Activated CD8-positive, alpha-beta T cell treated with anti-CD3 and anti-CD28 coated beads for 36 hours (primary cell): ENCODE data around the gene TGM1. TPM values are rescaled to one million over a fixed set of nuclear protein-coding genes. Genes with fewer than 3 reads are reported as not detected.
A peak's percentile ranks its signal among the peaks of the same experiment; 100 is the strongest.

Source experiments
- ATAC-seq: fragments of 200-7000 bp; cut with Tn5 transposase; one replicate; pipeline ENCODE4 v1.10.0; 2021; ENCODE audit warnings: mild to moderate bottlenecking, moderate library complexity
- CTCF ChIA-PET: fragments of 350-600 bp; sonication (Branson Sonifier 250); formaldehyde crosslinking; loops from one replicate; lab custom pipeline; 2021; ENCODE audit warnings: antibody characterized with exemption; lab: Charles Lee
- POLR2A ChIA-PET: fragments of 350-600 bp; sonication (Branson Sonifier 250); formaldehyde crosslinking; loops from one replicate; lab custom pipeline; 2021; ENCODE audit warnings: antibody characterized with exemption; lab: Charles Lee
- DNase-seq: peaks from one replicate; pipeline ENCODE4 v3.0.0-alpha.2; 2020
- H3K27ac Mint-ChIP-seq: one replicate; pipeline ENCODE4 v1.8.0; 2021; ENCODE audit warnings: mild to moderate bottlenecking, mixed read lengths
- H3K27me3 Mint-ChIP-seq: one replicate; pipeline ENCODE4 v1.8.0; 2021; ENCODE audit warnings: mixed read lengths
- H3K36me3 Mint-ChIP-seq: one replicate; pipeline ENCODE4 v1.8.0; 2021; ENCODE audit warnings: low read depth, mixed read lengths
- H3K4me1 Mint-ChIP-seq: one replicate; pipeline ENCODE4 v1.8.0; 2021; ENCODE audit warnings: low read depth, mixed read lengths
- H3K4me3 Mint-ChIP-seq: one replicate; pipeline ENCODE4 v1.8.0; 2021; ENCODE audit warnings: mild to moderate bottlenecking, moderate library complexity, mixed read lengths
- H3K9me3 Mint-ChIP-seq: one replicate; pipeline ENCODE4 v1.8.0; 2021; ENCODE audit warnings: mixed read lengths
- intact Hi-C: fragments of 100-400 bp; cut with micrococcal nuclease; formaldehyde crosslinking; loops from one replicate; pipeline ENCODE4 v1.10.0; 2022
- total RNA-seq, 2 experiments: library from RNA; stranded (reverse); gene quantifications; one replicate each; pipeline ENCODE4 v1.2.3, GENCODE V29; 2021
- TF ChIP-seq, protein P1 (sequence below): fragments of 200-600 bp; IDR thresholded peaks from one replicate; pipeline ENCODE4 v1.8.0; 2022; ENCODE audit warnings: antibody characterized with exemption, mild to moderate bottlenecking

The TGM1 gene
- total RNA-seq, 2 experiments from 2014 or later: 3.0 to 3.1 TPM

DNA sequence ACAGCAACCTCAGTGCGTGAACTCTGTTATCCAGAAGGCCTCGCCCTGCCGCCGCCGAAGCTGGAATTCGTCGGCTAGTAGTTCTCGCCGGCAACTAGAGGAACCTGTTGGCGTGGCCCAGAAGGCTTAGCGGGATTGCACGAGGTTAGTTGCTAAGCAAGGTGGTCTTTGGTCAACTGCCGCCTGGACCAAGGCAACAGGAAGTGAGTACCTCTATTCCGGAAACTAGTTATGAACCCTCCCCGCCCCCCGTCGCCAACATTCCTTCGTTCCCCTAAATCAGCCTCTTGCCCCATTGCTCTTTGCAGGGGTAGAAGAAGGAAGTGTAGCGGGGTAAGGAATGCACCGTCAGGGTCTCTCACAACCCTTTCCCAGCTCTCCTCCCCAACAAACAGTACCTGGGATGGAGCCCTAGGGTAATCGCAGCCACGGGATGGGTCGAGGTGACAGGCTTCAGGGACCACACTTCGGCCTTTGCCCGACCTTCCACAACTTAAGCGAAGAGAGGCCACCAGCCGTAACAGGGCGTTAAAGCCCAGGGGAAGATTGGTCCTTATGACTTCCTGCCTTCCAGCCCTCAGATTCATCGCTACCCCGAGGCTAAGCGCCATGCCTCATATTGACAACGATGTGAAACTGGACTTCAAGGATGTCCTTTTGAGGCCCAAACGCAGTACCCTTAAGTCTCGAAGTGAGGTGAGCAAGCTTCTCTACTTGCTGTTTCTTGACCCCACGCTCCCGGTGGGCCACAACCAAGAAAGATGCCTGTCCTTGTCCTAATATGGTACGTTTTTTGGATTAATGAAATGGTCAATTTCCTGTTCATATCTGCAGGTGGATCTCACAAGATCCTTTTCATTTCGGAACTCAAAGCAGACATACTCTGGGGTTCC, 30.1 kb downstream of the TGM1 start, which contains the start of gene GMPR2:
Gene GMPR2 (plus strand): TSS at position 285 of the 893 bp plus-strand sequence. CDS start 325 bp downstream, at position 610.
- intact Hi-C loops: no loop called here
- ChIA-PET POLR2A (interaction anchor here (0.7 to 2.3 kb wide), 13 partner anchors 9 to 119 kb away, joined by 3 to 15 read pairs (median 4); partner anchors contain the start of genes CHMP4A, CIDEB, DHRS1 and IRF9), CTCF (interaction anchor here (1.2 to 27.8 kb wide), 5 partner anchors 10 to 100 kb away, joined by 4 to 873 read pairs (median 18); partner anchors contain the start of genes CIDEB, DHRS1, IRF9 and LTB4R)
- H3K36me3 Mint-ChIP-seq: peaks cover 33% of the 10 kb centered on the region
- TF ChIP-seq, protein P1, sequence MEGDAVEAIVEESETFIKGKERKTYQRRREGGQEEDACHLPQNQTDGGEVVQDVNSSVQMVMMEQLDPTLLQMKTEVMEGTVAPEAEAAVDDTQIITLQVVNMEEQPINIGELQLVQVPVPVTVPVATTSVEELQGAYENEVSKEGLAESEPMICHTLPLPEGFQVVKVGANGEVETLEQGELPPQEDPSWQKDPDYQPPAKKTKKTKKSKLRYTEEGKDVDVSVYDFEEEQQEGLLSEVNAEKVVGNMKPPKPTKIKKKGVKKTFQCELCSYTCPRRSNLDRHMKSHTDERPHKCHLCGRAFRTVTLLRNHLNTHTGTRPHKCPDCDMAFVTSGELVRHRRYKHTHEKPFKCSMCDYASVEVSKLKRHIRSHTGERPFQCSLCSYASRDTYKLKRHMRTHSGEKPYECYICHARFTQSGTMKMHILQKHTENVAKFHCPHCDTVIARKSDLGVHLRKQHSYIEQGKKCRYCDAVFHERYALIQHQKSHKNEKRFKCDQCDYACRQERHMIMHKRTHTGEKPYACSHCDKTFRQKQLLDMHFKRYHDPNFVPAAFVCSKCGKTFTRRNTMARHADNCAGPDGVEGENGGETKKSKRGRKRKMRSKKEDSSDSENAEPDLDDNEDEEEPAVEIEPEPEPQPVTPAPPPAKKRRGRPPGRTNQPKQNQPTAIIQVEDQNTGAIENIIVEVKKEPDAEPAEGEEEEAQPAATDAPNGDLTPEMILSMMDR: no peak
- no peaks in the 10 kb centered on the region for H3K27me3 Mint-ChIP-seq
- peak within 1 kb of the TSS; percentile 93 for H3K4me3 Mint-ChIP-seq
- peak within 1 kb of the TSS; percentile 96 for H3K27ac Mint-ChIP-seq
- H3K9me3 Mint-ChIP-seq: no peaks in the 10 kb centered on the region
- H3K4me1 Mint-ChIP-seq: peaks cover 42% of the 10 kb centered on the region
- DNase-seq (peak; percentile 33), ATAC-seq (peak; percentile 57)

DNA sequence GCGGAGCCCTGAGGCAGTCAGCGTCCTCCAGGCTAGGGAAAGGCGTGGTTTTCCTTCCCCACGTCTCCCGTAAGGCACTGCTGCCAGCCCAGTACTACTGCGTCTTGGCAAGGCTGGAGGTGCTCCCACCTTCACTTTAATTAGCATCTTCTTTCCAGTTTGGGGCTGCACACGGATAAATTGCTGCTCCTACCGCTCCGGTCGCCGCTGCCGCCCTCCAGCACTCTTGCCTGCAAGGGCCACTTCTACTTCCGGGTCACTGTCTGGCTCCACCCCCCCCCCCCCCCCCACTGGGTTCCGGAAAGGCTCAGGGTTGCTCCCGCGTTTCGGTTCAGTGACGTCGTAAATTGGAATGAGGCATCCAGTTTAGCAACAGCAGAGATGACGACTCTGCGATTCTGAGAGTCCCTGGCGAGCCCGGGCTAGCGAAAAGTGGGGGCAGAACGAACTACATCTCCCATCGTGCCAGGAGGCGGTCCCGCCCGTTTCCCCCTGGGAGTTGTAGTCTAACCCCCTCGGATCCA, 30.8 kb downstream of the TGM1 start, which contains the start of gene NEDD8:
Gene NEDD8 (minus strand): TSS at position 247 of the 524 bp plus-strand sequence. CDS start 100 bp downstream, at position 147.
- Mint-ChIP-seq H3K4me3 (peak within 1 kb of the TSS; percentile 93), H3K27me3 (no peaks in the 10 kb centered on the region), H3K36me3 (peaks cover 30% of the 10 kb centered on the region), H3K9me3 (no peaks in the 10 kb centered on the region), H3K4me1 (peaks cover 40% of the 10 kb centered on the region), H3K27ac (peak within 1 kb of the TSS; percentile 96)
- peak; percentile 90 for ATAC-seq
- peak; percentile 94 for DNase-seq
- intact Hi-C loops: no loop called here
- ChIA-PET CTCF (interaction anchor here (3.7 to 27.8 kb wide), 3 partner anchors 10 to 69 kb away, joined by 18 to 873 read pairs (median 19); partner anchors contain the start of genes CIDEB, DHRS1, LTB4R and LTB4R2), POLR2A (interaction anchor here (0.9 to 2.3 kb wide), 11 partner anchors 10 to 118 kb away, joined by 3 to 15 read pairs (median 4); partner anchors contain the start of genes CHMP4A, CIDEB, DHRS1 and IRF9)
- TF ChIP-seq, protein P1: no peak

DNA sequence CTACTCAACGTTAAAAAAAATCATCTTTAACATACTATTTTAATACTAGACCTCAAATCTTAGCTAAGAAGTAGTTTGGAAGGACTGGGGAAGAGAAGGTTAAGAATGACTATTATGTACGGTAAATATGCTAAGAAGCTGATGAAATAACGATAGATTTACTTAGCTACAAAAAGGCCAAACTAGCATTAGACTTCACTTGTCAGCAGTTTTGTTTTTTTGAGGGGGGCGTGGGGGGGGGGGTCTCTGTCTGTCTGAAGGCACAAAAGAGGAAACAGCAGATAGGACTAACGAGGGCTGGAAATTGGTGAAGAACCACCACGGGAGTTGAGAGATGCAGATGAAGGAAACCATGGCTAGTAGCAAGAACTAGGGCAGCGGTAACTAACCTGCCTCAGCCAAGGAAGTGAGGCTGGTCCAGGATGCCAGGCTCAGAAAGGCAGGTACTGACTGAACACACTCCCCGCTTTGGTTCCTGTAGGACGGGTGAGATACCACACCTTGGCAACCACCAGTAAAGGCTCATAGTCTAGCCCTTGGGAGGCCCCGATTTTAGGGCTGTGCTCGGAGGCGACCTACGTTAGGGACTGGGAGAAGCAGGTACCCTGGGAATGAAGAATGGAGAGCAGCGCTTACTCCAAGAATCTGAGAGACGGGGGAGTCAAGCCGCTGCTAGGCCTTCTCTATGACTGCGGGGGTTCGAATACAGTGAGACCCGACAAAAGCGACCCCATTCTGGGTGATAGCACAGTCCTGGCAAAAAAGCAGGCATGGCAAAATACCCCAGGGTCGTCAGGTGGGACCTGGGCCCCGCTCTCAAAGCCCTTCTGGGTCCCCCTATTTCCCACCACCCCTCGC, 31.5 kb downstream of the TGM1 start:
- ChIA-PET POLR2A (interaction anchor here (0.6 to 1.3 kb wide), 5 partner anchors 11 to 200 kb away, joined by 3 to 5 read pairs (median 3); partner anchors contain the start of gene TINF2), CTCF (interaction anchor here (1.1 to 1.4 kb wide), 3 partner anchors 12 to 102 kb away, joined by 3 to 7 read pairs (median 3); partner anchors contain the start of gene CIDEB)
- peak overlapping the region; percentile 93 for H3K4me3 Mint-ChIP-seq
- H3K4me1 Mint-ChIP-seq: peaks cover 45% of the 10 kb centered on the region
- peaks cover 25% of the 10 kb centered on the region for H3K36me3 Mint-ChIP-seq
- intact Hi-C loops: no loop called here
- DNase-seq (peak; percentile 47), ATAC-seq (peak; percentile 15)
- H3K27me3 Mint-ChIP-seq: no peaks in the 10 kb centered on the region
- H3K9me3 Mint-ChIP-seq: no peaks in the 10 kb centered on the region
- TF ChIP-seq, protein P1: no peak
- peak overlapping the region; percentile 96 for H3K27ac Mint-ChIP-seq

DNA sequence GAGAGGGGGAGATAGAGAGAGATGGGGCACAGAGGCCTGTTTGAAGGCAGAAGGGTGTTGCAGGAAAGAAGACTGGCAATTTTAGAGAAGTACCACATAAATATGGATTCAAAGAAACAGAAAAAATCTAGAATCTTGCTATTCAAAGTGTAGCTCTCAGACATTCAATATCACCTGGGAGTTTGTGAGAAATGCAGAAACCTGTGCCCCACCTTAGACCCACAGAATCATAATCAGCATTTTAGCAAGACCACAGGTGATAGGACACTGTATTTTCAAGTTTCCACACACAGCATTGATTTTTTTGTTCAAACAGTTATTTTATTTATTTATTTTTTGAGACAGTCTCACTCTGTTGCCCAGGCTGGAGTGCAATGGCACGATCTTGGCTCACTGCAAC, 34.1 kb downstream of the TGM1 start:
- peaks cover 17% of the 10 kb centered on the region for H3K36me3 Mint-ChIP-seq
- H3K4me3 Mint-ChIP-seq: no peak overlapping the region
- POLR2A ChIA-PET: interaction anchor here (0.7 to 1.6 kb wide), 3 partner anchors 13 to 15 kb away, joined by 3 to 5 read pairs (median 4); partner anchors contain the start of genes CHMP4A and MDP1
- ATAC-seq (no peak), DNase-seq (no peak)
- H3K4me1 Mint-ChIP-seq: peaks cover 36% of the 10 kb centered on the region
- no peak overlapping the region for H3K27ac Mint-ChIP-seq
- H3K9me3 Mint-ChIP-seq: no peaks in the 10 kb centered on the region
- intact Hi-C loops: no loop called here
- H3K27me3 Mint-ChIP-seq: no peaks in the 10 kb centered on the region
- CTCF ChIA-PET: interaction anchor here (0.8 to 2.1 kb wide), 3 partner anchors 9 to 79 kb away, joined by 3 to 14 read pairs (median 4); partner anchors contain the start of gene CIDEB
- TF ChIP-seq, protein P1: no peak
